Measurements from ENCODE around the gene RASL10A.

Gene RASL10A

DNA sequence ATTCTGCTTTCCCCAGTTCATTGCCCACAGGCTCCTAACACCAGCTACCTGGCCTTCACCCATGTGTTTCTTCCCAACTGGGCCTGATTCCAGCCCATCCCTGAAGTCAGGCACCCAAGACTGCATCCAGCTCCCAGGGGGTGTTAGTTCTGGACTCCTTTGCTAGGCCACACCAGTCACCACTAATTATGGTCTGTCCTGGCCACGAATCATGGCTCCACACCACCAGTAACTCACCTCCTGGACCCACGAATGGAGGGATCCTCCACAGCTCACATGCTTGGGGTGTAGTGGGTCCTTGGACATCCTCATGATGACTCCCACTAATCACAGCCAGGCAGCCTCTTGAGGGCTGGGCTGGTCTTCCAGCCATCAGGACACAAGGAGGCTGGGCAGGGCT is 3.6 kb upstream of the RASL10A start:
- no peak for DNase-seq (ENCODE audit: low spot score)

DNA sequence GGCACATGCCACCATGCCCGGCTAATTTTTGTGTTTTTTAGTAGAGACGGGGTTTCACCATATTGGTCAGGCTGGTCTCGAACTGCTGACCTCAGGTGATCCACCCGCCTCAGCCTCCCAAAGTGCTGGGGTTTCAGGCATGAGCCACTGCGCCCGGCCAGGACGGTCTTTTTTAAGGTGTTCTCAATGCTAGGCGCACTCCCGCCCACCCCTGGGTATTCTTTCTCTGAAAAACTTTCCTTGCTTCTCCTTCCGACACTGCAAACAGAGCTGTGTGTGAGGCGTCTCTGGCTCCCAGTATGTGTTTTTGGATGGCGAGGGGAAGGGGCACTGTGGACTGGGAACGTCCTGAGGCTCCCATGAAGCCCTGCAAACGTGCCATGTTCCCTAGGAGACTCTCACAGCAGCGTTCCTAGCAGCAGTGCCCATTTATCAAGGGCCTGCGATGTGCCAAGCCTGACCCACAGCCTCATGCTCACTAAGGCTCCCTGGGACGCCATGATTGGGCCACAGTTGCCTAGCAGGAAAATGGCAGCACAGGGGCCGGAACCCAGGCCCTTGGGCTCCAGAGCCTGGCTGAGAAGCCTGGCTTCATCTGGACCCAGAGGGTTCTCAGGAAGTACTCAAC is 2.4 kb upstream of the RASL10A start:
- no peak for DNase-seq (ENCODE audit: low spot score)

DNA sequence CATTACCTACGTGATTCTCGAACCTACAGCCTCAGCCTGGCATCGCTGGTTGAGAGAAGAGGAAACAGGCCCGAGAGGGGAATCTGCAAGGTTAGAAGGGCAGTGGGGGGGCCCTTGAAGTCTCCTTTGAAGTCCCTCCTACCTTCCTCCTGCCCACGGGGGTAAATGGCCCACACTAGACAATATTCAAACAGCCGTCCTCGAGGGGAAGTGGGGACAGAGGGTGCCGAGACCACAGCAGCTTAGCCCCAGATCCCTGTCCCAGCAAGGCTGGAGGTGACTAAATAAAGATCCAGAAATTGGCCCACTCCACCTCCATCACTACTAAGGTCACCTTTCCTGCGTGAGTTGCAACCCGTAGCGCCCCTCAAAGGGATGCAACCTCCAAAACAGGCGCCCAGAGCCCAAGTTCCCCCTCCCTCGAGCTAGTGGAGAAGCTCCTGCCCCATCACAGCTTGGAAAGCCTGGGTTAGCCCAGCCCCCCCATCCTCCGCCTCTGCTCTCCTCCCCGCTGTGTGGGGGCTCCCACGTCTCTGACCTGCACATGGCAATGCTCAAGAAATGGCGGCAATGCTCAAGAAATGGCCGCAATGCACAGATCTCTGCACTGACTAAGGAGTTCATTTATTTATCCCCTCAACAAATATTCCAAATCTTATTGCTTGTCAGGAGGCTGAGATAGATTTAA is 788 bp upstream of the RASL10A start:
- no peak for DNase-seq (ENCODE audit: low spot score)

DNA sequence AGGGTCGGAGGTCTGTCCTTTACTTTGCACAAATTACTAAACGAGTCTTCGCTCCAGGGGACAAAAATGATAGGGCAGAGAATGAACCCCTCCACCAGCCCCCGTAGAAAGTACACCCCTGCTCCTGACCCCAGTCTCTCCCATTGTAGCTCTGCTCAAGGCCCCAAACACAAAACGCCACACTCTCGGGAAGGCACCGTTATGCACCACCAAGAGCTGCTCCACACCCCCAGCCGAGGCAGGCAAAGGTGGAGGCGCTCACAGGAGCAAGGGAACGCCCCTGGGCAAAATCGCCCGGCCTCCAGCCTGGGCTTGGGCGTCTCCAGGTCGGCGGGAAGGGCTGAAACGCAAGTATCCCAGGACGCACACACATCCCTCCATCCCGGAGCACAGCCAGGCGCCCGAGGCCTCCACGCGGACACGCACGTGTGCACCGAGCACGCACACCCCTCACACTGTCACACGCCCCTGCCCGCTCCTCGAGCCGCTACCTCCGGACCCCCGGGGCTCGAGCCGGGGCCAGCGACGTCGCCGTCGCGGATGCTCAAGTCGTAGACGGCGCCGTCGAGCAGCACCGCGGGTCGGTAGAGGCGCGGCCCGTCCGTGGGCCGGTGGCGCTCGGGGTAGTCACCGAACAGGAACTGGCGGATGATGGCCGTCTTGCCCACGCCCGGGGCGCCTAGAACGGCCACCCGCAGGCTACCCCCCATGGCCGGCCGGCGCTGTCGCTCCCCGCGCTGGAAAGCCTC is 786 bp downstream of the RASL10A start:
- DNase-seq (ENCODE audit: low spot score): peak; percentile 89

DNA sequence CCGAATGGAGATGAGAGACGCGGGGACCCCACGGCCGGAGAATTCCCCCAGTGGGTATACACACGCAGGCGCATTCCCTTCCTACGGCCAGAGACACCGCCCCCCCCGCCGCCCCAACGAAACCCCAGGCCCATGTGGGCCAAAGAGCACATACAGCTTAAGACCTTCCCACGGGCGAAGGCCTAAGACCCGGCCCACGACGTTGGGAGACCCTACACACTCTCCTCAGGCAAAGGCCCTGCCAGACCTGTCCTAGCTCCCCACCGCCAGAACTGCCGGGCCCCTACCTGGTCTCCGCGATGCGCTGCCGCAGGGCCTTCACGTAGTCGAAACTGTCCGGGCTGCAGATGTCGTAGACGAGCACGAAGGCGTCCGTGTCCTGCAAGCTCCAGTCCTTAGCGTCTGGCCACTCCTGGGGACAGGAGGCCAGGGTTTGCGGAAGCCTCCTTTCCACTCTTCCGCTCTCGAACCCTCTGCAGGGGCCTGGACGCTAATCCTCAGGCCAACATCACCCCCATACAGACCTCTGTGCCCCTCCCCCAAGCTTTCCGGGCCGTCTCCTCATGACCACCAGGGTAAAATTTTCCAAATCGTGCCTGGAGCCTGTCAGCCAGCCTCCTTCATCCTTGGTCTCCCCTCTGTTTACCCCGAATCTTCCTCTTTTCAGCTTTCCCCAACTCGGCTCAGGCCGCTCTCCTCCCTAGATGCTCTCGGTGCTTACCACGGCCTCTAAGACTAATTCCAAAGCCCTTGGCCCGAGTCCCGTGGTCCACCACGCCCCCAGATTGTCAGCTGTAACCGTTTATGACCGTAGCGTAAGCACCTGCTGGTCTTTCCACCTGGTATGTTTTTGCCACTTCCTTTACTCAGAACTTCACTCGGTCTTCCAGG is 1.7 kb downstream of the RASL10A start:
- DNase-seq (ENCODE audit: low spot score): peak; percentile 76

DNA sequence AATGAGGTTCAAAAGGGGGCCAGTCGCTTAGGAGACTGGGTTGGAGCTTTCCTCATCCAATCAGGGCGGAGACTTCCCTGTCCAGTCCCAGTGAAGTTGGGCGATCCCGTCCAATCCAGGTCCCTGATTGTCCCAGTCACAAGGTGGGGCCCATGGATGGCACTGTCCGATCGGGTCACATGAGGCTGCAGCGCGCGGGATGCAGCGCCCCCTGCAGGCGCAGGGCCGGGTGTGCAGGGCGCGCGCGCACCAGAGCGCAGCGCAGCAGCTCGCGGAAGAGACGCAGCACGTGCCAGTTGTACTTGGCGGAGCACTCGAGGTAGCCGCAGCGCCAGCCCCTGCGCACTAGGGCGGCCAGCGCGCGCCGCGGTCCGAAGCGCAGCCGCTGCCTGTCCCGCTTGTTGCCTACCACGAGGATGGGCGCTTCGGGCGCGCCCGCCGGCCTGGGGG is 2.3 kb downstream of the RASL10A start:
- peak; percentile 51 for DNase-seq (ENCODE audit: low spot score)

DNA sequence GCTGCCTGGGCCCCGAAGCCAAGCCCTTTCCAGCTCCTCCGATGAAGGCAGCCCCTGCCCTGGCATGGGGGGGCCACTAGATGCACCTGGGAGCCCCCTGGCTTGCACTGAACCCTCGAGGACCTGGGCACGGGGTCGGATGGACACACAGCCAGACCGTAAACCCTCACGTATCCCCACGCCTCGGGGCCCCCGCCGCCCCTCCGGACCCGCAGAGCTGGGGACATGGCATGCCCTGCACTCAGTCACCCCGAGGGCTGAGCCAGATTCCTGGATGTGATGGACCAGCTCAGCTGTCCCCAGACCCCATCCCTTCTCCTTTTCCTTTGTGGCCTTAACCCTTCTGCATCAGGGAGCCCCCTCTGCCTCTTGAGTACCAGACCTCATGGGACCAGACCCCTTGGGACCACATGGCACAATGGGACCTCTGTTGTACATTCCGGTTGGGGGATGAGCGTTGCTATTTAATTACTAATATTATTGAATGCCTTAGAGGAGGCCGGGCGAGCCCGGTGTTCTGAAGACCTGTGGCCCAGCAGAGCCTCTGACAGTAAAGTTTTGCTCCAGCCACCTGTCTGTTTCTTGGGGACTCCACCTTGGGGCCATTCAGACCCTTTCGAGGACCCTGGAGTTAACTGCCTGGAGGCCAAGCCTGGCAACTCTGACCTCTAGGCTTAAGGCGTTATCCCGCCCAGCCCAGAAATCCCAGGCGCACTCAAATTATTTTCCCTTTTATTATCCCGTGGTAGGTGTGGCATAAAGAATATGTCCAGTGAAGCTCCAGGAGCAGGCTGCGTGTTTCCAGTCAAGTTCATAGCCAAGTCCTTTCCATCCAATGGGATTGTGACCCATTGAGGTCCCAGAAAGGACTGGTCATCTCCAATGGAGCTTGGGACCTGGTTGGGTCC is 3.0 kb downstream of the RASL10A start:
- DNase-seq (ENCODE audit: low spot score): peak; percentile 49

DNA sequence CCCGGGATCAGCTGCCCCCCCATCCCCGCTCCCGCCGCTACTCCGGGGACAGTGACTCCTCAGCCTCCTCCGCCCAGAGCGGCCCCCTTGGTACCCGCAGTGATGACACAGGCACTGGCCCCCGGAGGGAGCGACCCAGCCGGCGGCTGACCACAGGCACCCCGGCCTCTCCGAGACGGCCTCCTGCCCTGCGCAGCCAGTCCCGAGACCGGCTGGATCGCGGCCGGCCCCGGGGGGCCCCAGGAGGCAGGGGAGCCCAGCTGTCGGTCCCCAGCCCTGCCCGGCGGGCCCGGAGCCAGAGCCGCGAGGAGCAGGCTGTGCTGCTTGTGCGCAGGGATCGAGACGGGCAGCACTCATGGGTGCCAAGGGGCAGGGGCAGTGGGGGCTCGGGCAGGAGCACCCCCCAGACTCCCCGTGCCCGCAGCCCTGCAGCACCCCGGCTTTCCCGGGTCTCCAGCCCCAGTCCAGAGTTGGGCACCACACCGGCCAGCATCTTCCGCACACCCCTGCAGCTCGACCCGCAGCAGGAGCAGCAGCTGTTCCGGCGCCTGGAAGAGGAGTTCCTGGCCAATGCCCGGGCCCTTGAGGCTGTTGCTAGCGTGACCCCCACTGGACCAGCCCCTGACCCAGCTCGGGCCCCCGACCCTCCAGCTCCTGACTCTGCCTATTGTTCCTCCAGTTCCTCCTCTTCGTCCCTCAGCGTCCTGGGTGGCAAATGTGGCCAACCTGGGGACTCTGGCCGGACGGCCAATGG is 3.9 kb downstream of the RASL10A start:
- DNase-seq (ENCODE audit: low spot score): peak; percentile 44

DNA sequence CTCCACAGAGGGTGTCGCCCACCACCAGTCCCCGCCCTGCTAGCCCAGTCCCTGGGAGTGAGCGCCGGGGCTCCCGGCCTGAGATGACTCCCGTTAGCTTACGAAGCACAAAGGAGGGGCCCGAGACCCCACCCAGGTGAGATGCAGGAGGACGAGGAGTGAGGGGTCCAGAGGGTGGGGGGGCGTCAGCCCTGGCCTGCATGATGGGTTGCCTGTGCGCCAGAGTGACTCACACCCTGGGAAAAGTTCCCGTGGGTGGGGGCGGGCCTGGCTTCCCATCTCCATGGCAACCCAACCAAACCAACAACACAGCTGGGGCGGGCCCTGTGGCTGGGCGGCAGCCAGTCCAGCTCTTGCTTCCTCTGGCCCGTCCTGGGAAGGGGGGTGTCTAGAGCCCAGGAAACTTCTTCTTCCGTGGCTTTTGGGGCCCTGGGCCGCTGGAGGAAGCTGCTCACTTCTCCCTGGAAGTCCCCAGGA is 4.6 kb downstream of the RASL10A start:
- DNase-seq (ENCODE audit: low spot score): peak; percentile 93

DNA sequence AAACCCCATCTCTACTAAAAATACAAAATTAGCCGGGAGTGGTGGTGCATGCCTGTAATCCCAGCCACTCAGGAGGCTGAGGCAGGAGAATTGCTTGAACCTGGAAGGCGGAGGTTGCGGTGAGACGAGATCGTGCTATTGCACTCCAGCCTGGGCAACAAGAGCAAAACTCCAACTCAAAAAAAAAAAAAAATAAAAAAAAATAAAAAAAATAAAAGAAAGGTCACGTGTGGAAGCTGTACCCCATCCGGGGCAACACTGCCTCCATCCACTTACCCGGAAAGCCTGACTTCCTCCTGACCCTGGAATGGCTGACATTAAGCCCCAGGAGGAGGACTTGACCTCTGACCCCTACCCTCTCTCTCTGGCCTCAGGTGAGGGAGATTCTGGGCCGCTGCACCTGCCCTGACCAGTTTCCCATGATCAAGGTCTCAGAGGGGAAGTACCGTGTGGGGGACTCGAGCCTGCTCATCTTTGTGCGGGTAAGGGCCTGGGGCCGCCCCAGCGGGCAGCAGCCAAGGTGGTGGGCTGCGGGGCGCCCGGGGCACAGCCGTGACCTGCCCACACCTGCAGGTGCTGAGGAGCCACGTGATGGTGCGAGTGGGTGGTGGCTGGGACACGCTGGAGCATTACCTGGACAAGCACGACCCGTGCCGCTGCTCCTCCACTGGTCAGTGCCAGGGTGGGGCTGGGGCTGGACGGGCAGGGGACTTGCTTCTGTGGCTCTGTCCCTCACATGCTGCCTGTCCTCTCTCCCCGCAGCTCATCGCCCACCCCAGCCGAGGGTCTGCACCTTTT is 5.2 kb downstream of the RASL10A start:
- DNase-seq (ENCODE audit: low spot score): no peak

DNA sequence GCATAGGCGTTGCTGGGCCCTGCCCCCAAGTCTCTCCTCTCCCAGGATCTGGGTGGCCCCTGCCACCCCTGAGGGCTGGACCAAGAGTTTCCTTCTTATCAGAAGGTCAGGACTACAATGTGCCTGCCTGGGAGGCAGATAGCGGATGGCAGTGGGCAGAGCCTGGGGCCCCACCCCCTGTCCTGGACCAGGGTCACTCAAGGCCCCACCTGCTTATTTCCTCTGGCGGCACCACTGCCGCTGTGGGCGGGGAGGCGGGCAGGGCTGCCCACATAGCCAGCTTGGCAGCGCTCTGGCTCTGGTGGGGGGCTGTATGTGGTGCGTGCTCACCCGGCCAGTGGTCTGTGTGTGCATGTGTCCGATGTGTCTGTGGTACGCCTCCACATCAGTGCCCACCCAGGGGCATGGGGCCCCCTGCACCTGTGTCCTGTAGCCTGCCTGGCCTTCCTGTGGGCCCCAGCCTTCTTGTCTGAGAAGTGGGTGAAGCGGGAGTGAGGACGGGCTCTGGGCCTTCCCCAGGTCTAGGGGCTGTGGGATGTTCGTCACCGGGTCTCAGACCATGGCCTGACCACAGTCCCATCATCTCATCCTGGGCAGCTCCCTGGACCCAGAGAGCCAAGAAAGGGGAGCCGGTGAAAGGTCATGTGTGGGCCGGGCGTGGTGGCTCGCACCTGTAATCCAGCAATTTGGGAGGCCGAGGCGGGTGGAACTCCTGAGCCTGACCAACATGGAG is 6.0 kb downstream of the RASL10A start:
- no peak for DNase-seq (ENCODE audit: low spot score)

DNA sequence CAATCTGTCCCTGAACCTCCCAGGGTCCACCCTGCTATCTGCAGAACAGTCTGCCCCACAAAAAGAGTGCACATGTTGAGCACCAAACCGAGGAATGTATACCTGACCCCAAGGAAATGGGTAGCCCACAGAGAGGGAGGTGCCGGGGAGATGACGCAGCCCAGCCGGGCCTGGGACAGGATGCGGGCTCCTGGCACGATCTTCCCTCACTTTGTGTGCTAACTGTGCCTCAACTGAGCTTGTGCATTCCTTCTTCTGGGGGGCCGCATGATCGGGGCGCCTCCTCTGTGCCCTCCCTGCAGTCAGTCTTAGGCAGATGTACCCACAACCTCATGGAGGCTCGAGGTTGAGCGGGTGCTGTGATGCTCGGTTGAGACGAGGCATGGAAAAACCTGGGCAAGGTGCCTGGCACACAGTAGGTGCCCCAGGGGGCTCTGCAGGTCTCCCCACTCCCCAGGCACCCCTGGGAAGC is 6.7 kb downstream of the RASL10A start:
- no peak for DNase-seq (ENCODE audit: low spot score)

DNA sequence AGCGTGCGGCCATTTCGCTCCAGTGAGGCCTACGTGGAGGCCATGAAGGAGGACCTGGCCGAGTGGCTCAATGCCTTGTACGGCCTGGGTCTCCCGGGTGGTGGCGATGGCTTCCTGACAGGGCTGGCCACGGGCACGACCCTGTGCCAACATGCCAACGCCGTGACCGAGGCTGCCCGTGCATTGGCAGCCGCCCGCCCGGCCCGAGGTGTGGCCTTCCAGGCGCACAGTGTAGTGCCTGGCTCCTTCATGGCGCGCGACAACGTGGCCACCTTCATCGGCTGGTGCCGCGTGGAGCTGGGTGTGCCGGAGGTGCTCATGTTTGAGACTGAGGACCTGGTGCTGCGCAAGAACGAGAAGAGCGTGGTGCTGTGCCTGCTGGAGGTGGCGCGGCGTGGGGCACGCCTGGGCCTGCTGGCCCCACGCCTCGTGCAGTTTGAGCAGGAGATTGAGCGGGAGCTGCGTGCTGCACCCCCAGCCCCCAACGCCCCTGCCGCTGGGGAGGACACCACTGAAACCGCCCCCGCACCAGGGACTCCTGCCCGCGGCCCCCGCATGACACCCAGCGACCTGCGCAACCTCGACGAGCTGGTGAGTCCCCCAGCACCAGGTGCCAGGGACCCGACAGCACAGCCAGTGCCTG is 7.2 kb downstream of the RASL10A start:
- DNase-seq (ENCODE audit: low spot score): no peak

DNA sequence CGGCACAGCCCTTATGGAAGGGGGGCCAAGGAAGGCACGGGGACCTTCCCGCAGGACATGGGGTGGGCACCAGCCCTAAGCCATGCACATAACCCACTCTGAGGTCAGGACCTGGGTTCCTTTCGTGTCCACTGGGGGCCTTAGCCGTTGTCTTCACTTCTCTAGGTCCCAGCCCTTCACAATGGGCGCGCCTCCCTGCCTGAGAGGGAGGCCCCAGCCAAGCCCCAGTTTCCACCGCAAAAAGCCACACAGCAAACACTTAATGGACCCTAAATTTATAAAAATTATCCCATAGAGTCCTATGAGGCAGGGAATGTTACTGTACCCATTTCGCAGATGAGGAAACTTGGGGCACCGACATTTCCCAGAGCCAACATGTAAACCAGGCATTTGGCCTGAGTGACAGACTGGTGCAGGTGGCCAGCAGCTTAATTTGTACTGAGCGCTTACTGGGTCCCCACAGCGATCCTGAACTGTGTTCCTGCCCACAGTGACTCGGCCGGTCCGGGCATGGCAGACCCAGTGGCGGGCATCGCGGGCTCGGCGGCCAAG is 7.8 kb downstream of the RASL10A start:
- DNase-seq (ENCODE audit: low spot score): peak; percentile 76

DNA sequence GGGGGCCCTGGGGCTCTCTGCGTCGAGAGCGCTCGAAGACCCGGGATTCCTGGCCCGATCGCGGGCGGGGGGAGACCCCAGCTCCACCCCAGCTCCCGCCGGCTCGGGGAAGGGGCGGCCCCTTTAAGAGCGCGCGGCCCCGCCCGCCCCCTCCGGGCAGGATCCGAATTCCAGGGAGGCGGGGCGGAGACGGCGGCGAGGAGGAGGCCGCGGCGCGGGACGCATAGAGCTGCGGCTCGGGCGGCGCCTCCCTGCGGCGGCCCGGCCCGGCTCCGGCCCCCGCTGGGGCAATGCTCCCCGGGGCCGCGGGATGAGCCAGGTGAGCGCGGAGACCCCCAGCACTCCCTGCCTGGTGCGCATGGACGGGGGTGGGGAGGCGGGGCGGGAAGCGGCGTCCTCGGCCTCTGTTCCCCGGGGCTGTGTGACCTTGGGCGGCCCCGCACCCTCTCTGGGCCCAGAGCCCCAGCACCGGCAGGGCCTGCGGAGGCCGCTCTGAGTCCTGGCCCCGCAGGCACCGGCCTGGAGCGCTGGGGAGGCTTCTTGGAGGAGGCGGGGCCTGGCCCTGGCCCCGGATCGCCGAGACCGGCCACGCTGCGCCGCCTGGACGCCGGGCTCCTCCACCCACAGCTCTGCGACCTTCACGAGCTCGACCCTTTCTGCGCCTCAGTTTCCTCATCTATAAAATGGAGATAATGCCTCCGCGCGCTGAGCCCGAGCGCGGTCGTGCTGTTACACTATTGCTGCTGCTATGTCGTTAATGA is 8.5 kb downstream of the RASL10A start:
- DNase-seq (ENCODE audit: low spot score): peak; percentile 97

DNA sequence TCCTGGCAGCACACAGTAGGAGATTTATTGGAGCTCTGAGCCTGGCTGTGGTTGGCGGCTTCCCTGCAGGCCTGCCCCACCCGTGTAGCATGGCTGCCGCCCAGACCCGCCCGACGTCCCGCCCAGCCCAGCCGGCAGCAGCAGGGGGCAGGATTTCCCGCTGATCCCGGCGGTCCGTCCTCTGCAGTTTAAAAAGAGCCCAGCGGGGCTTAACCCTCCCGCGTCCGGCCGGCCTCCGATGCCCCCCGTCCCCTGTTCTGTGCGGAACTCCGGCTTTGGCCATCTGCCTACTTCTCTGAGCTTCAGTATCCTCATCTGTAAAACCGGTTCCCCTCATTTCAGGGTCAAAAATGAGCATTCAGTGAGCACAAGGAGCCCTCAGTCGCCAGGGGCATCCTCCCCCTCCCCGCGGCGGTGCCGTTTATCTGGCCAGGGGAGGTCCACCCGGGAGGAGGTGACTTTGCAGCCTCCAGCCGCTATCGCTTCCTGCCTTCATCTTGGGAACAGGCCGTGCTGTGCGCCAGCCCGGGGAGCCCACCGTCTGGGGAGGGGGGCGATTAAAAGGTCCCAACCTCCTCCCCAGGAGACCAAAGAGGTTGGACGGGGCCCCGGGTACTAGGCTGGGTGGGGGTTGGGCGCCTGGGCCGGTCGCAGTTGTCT is 9.2 kb downstream of the RASL10A start, which contains the start of gene GAS2L1:
Gene GAS2L1, plus strand, starts transcription at position 476 of the 660 bp plus-strand sequence. CDS start 1,456 bp downstream, outside the sequence.
- DNase-seq (ENCODE audit: low spot score): peak; percentile 100

Measured in HuH-7.5 (cell line).